ENCODE results near the gene TSKS.

TSKS gene

GRCh38 chr19:49761625-49762311, 1.3 kb downstream of the TSKS start:
- no peak for TF ChIP-seq CTCF (IDR thresholded peaks at IDR 0.05; ENCODE audit: borderline replicate concordance, control extremely low read depth, extremely low read depth, insufficient read depth, missing control alignments)
- in situ Hi-C loops (cut with MboI; ENCODE audit: low sequenced_read_pairs, unreplicated experiment), result no loop called here
- DNase-seq (ENCODE audit: low spot score), result no peak

- DNase-seq (ENCODE audit: low spot score), result no peak
- no peak for TF ChIP-seq CTCF (IDR thresholded peaks at IDR 0.05; ENCODE audit: borderline replicate concordance, control extremely low read depth, extremely low read depth, insufficient read depth, missing control alignments)
- in situ Hi-C loops (cut with MboI; ENCODE audit: low sequenced_read_pairs, unreplicated experiment), result no loop called here
Observed at GRCh38 chr19:49761249-49761624, 1.9 kb downstream of the TSKS start.

GRCh38 chr19:49758292-49758691, 4.8 kb downstream of the TSKS start:
- no peak for DNase-seq (ENCODE audit: low spot score)
- TF ChIP-seq CTCF (IDR thresholded peaks at IDR 0.05; ENCODE audit: borderline replicate concordance, control extremely low read depth, extremely low read depth, insufficient read depth, missing control alignments), result no peak

GRCh38 chr19:49755956-49756355, 7.2 kb downstream of the TSKS start:
- in situ Hi-C loops (cut with MboI; ENCODE audit: low sequenced_read_pairs, unreplicated experiment), result no loop called here
- no peak for TF ChIP-seq CTCF (IDR thresholded peaks at IDR 0.05; ENCODE audit: borderline replicate concordance, control extremely low read depth, extremely low read depth, insufficient read depth, missing control alignments)
- no peak for DNase-seq (ENCODE audit: low spot score)

More at GRCh38 chr19:49758292-49758691, 4.8 kb downstream of the TSKS start:
- in situ Hi-C loops (cut with MboI; ENCODE audit: low sequenced_read_pairs, unreplicated experiment), result no loop called here

- TF ChIP-seq CTCF (IDR thresholded peaks at IDR 0.05; ENCODE audit: borderline replicate concordance, control extremely low read depth, extremely low read depth, insufficient read depth, missing control alignments), result no peak
- no peak for DNase-seq (ENCODE audit: low spot score)
- in situ Hi-C loops (cut with MboI; ENCODE audit: low sequenced_read_pairs, unreplicated experiment), result no loop called here
Observed at GRCh38 chr19:49752701-49753100, 10.4 kb downstream of the TSKS start.

GRCh38 chr19:49749771-49750170, 13.3 kb downstream of the TSKS start:
- DNase-seq (ENCODE audit: low spot score), result no peak
- TF ChIP-seq CTCF (IDR thresholded peaks at IDR 0.05; ENCODE audit: borderline replicate concordance, control extremely low read depth, extremely low read depth, insufficient read depth, missing control alignments), result no peak
- in situ Hi-C loops (cut with MboI; ENCODE audit: low sequenced_read_pairs, unreplicated experiment), result no loop called here
